NT2/D1 (cell line): ENCODE measurements around the gene ALKBH6.

Source experiments
- SUZ12 ChIP-seq: IDR thresholded peaks from 2 replicates; pipeline ENCODE4 v1.6.1; 2011; ENCODE audit not compliant: insufficient read length, insufficient read depth; ENCODE audit errors: extremely low read depth
- YY1 ChIP-seq: IDR thresholded peaks from 2 replicates; pipeline ENCODE4 v1.6.1; 2011; ENCODE audit not compliant: insufficient read length, insufficient read depth
- ZNF274 ChIP-seq: IDR thresholded peaks from 2 replicates; pipeline ENCODE4 v1.6.1; 2011; ENCODE audit warnings: mild to moderate bottlenecking, low read depth, low read length

DNA sequence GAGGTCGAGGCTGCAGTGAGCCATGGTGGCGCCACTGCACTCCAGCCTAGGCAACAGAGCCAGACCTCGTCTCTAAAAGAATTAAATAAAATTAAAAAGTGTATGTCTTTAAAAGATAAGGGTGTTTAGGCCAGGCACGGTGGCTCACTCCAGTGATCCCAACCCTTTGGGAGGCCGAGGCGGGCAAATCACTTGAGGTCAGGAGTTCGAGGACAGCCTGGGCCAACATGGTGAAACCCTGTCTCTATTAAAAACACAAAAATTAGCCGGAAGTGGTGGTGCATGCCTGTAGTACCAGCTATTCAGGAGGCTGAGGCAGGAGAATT lies 26.5 kb downstream of the ALKBH6 start:
- TF ChIP-seq SUZ12, result no peak
- no peak for TF ChIP-seq ZNF274
- no peak for TF ChIP-seq YY1
